ENCODE data around the gene ELMO1. TPM values are rescaled to one million over a fixed set of nuclear protein-coding genes. Genes with fewer than 3 reads are reported as not detected.
A peak's percentile ranks its signal among the peaks of the same experiment; 100 is the strongest.

ELMO1 gene
- total RNA-seq, 1 experiment from 2014 or later: 7.8 TPM

DNA sequence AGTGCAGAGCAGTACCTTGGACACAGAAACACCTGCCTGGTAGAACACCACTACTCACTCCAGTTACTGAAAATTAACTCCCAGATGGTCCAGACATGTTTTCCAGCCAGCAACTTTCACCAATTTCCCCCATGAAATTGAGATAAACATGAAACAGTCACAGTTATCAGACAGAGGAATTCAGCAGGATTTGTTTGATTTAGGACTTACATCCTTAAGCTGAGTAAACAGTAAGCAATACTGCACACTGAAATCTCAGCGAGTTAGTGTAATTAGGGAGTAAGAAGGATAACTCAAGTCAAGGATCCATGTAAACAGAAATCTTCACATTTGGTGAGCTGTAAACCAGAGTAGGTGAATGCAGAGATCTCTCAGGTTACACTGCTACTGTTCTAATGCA lies 353.5 kb downstream of the ELMO1 start:
- Histone ChIP-seq H2AK5ac (ENCODE audit: insufficient read length, low read length) (no peak overlapping the region), H3K79me2 (ENCODE audit: insufficient read depth, low read length) (no peaks in the 10 kb centered on the region), H3K56ac (ENCODE audit: insufficient read length, low read depth, low read length) (no peak overlapping the region), H4K8ac (replicated peaks; ENCODE audit: insufficient read length, low read depth, low read length) (no peak overlapping the region), H3K4me1 (ENCODE audit: insufficient read depth, low read length) (peaks cover 3% of the 10 kb centered on the region; the same call in 1 of the 2 replicates), H4K5ac (ENCODE audit: insufficient read length, low read depth, low read length) (no peak overlapping the region), H2BK5ac (ENCODE audit: insufficient read length, low read length) (no peak overlapping the region), H3K9ac (ENCODE audit: extremely low read depth, insufficient read length, low read length) (no peak overlapping the region), H2BK20ac (ENCODE audit: low read depth, low read length, poor library complexity, severe bottlenecking) (no peak overlapping the region), H3K23ac (ENCODE audit: insufficient read length, low read depth, low read length) (no peak overlapping the region), H3K9me3 (ENCODE audit: control insufficient read depth, low read depth, low read length) (no peaks in the 10 kb centered on the region), H3K23me2 (ENCODE audit: insufficient read length, low read depth, low read length, poor library complexity, severe bottlenecking) (no peaks in the 10 kb centered on the region), H3K4ac (ENCODE audit: low read depth, low read length) (no peak overlapping the region; the same call in 1 of the 2 replicates), H3K14ac (ENCODE audit: insufficient read depth, low read length) (no peak overlapping the region), H3K18ac (ENCODE audit: insufficient read length, low read depth, low read length) (no peak overlapping the region), H2AFZ (ENCODE audit: low read length) (no peak overlapping the region), H3K27ac (ENCODE audit: insufficient read length, low read depth, low read length) (no peak overlapping the region), H2BK12ac (ENCODE audit: insufficient read length, low read depth, low read length) (no peak overlapping the region), H3T11ph (ENCODE audit: low read length) (no peak overlapping the region), H3K27me3 (ENCODE audit: insufficient read depth, low read length) (no peaks in the 10 kb centered on the region), H2BK15ac (ENCODE audit: low read depth, low read length) (no peak overlapping the region), H4K91ac (ENCODE audit: insufficient read length, low read depth, low read length) (no peak overlapping the region), H3K4me2 (ENCODE audit: insufficient read depth, insufficient read length, low read length) (no peak overlapping the region), H2BK120ac (ENCODE audit: low read depth, low read length, poor library complexity, severe bottlenecking) (no peak overlapping the region), H3K79me1 (ENCODE audit: insufficient read depth, low read depth, low read length, poor library complexity, severe bottlenecking) (no peaks in the 10 kb centered on the region), H4K20me1 (ENCODE audit: control insufficient read depth, insufficient read depth, insufficient read length) (no peaks in the 10 kb centered on the region)
- H3K4me3 Mint-ChIP-seq: no peak overlapping the region
- peaks cover 0 to 3% (median 0%) of the 10 kb centered on the region in 3 experiments; a peak in 3 of 7 replicates for H3K36me3 Mint-ChIP-seq (ENCODE audit: insufficient read depth in 1 of 3, low read depth in 3 of 3)
- H3K27me3 Mint-ChIP-seq (ENCODE audit: low read depth): no peaks in the 10 kb centered on the region
- peak overlapping the region in 2 of 3 experiments; percentile 3 to 6; a peak in 2 of 7 replicates for H3K27ac Mint-ChIP-seq
- no peak for DNase-seq
- peaks cover 0 to 3% of the 10 kb centered on the region in 2 experiments; a peak in 3 of 5 replicates for H3K9me3 Mint-ChIP-seq
- WGBS (ENCODE audit: extremely low coverage, insufficient read length, low lambda C conversion rate): no CpG with 5 or more reads among the region's 1 CpG
- TF ChIP-seq, protein P1, sequence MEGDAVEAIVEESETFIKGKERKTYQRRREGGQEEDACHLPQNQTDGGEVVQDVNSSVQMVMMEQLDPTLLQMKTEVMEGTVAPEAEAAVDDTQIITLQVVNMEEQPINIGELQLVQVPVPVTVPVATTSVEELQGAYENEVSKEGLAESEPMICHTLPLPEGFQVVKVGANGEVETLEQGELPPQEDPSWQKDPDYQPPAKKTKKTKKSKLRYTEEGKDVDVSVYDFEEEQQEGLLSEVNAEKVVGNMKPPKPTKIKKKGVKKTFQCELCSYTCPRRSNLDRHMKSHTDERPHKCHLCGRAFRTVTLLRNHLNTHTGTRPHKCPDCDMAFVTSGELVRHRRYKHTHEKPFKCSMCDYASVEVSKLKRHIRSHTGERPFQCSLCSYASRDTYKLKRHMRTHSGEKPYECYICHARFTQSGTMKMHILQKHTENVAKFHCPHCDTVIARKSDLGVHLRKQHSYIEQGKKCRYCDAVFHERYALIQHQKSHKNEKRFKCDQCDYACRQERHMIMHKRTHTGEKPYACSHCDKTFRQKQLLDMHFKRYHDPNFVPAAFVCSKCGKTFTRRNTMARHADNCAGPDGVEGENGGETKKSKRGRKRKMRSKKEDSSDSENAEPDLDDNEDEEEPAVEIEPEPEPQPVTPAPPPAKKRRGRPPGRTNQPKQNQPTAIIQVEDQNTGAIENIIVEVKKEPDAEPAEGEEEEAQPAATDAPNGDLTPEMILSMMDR (conservative IDR thresholded peaks at IDR 0.05): no peak
- H3K4me1 Mint-ChIP-seq: peaks cover 15 to 17% of the 10 kb centered on the region in 2 experiments
